Suprapubic skin (tissue), 4 donors: ENCODE data around the gene AXL. TPM values are rescaled to one million over a fixed set of nuclear protein-coding genes. Genes with fewer than 3 reads are reported as not detected.
"Not testable (repeated sequence)": the region's sequence is repeated elsewhere in the genome, so short reads cannot be mapped to it uniquely, and the experiment has no call there.

Experiments used
- DNase-seq, 2 donors: peaks; one replicate each; pipeline ENCODE4 v3.0.0-alpha.2; 2019; ENCODE audit warnings: low spot score in 2 of 2
- H3K27ac ChIP-seq: fragments of 200-600 bp; sonication (generic); one replicate; pipeline ENCODE4 v1.5.1; 2019
- H3K27me3 ChIP-seq: fragments of 200-600 bp; sonication (generic); one replicate; pipeline ENCODE4 v1.5.1; 2019
- H3K36me3 ChIP-seq: fragments of 200-600 bp; sonication (generic); one replicate; pipeline ENCODE4 v1.5.1; 2019
- H3K4me1 ChIP-seq: fragments of 200-600 bp; sonication (generic); one replicate; pipeline ENCODE4 v1.5.1; 2019
- H3K4me3 ChIP-seq: fragments of 200-600 bp; sonication (generic); one replicate; pipeline ENCODE4 v1.5.1; 2019; ENCODE audit warnings: mild to moderate bottlenecking
- H3K9me3 ChIP-seq: fragments of 200-600 bp; sonication (generic); one replicate; pipeline ENCODE4 v1.5.1; 2019
- EP300 ChIP-seq: sonication (generic); formaldehyde crosslinking; IDR thresholded peaks from one replicate; pipeline ENCODE4 v1.6.1; 2017; ENCODE audit warnings: antibody characterized with exemption
- POLR2A ChIP-seq, 2 donors: fragments of 450-650 bp; IDR thresholded peaks; one replicate each; pipeline ENCODE4 v1.6.1; 2017; ENCODE audit warnings: antibody characterized with exemption in 2 of 2, mild to moderate bottlenecking in 2 of 2, moderate library complexity in 2 of 2
- POLR2AphosphoS5 ChIP-seq, 3 donors: sonication (generic); formaldehyde crosslinking; IDR thresholded peaks; one replicate each; pipeline ENCODE4 v1.6.1; 2017; ENCODE audit warnings: antibody characterized with exemption in 3 of 3
- WGBS: methylation state at CpG from one replicate; pipeline ENCODE4 v1.1.5; 2018; 5-methylcytosine and 5-hydroxymethylcytosine counted together
- total RNA-seq, 4 donors: library from RNA; depleted of rRNA; stranded (reverse); fragments of >200 nt; gene quantifications; one replicate each; pipeline ENCODE4 v1.1.0, GENCODE V29; 2016
- TF ChIP-seq, protein P1 (sequence below), 2 donors: fragments of 200-600 bp in 1 of 2; fragments of 450-650 bp in 1 of 2; sonication (generic) in 1 of 2; IDR thresholded peaks; one replicate each; pipeline ENCODE4 v1.5.1; 2016 to 2019; ENCODE audit warnings: antibody characterized with exemption in 2 of 2, mild to moderate bottlenecking in 1 of 2, moderate library complexity in 1 of 2

AXL gene
- total RNA-seq, 4 donors from 2014 or later, result 18.2 to 35.8 (median 28.3) TPM

GRCh38 chr19:41228486-41228885, 9.5 kb downstream of the AXL start:
- DNase-seq, result no peak
- no peak overlapping the region for H3K27ac ChIP-seq
- TF ChIP-seq, protein P1, sequence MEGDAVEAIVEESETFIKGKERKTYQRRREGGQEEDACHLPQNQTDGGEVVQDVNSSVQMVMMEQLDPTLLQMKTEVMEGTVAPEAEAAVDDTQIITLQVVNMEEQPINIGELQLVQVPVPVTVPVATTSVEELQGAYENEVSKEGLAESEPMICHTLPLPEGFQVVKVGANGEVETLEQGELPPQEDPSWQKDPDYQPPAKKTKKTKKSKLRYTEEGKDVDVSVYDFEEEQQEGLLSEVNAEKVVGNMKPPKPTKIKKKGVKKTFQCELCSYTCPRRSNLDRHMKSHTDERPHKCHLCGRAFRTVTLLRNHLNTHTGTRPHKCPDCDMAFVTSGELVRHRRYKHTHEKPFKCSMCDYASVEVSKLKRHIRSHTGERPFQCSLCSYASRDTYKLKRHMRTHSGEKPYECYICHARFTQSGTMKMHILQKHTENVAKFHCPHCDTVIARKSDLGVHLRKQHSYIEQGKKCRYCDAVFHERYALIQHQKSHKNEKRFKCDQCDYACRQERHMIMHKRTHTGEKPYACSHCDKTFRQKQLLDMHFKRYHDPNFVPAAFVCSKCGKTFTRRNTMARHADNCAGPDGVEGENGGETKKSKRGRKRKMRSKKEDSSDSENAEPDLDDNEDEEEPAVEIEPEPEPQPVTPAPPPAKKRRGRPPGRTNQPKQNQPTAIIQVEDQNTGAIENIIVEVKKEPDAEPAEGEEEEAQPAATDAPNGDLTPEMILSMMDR (IDR thresholded peaks at IDR 0.05), result no peak
- TF ChIP-seq POLR2A (IDR thresholded peaks at IDR 0.05), result no peak
- no peak for TF ChIP-seq EP300
- peaks cover 3% of the 10 kb centered on the region for H3K36me3 ChIP-seq
- H3K4me1 ChIP-seq, result peaks cover 32% of the 10 kb centered on the region
- H3K4me3 ChIP-seq, result no peak overlapping the region
- H3K9me3 ChIP-seq, result no peaks in the 10 kb centered on the region
- no peaks in the 10 kb centered on the region for H3K27me3 ChIP-seq
- WGBS, result 65% methylated on average over 3 of the region's 3 CpGs

DNA sequence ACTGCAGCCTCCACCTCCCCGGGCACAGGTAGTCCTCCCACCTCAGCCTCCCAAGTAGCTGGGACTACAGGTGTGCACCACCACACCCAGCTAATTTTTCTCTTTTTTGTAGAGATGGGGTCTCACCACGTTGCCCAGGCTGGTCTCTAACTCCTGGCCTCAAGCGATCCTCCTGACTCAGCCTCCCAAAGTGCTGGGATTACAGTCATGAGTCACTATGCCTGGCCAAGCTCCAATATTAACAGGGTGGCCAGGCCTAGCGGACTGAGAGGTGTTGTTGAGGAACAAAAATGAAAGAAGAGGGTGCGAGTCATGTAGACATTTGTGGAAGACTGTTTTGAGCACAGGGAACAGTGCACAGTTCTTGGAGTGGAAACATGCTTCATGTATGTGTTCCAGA, 10.3 kb downstream of the AXL start:
- not testable (repeated sequence) for H3K9me3 ChIP-seq, H3K27ac ChIP-seq, H3K36me3 ChIP-seq, H3K4me3 ChIP-seq, DNase-seq, H3K27me3 ChIP-seq
- WGBS, result 83% methylated on average over 5 of the region's 5 CpGs
- peaks cover 24% of the 10 kb centered on the region for H3K4me1 ChIP-seq

DNA sequence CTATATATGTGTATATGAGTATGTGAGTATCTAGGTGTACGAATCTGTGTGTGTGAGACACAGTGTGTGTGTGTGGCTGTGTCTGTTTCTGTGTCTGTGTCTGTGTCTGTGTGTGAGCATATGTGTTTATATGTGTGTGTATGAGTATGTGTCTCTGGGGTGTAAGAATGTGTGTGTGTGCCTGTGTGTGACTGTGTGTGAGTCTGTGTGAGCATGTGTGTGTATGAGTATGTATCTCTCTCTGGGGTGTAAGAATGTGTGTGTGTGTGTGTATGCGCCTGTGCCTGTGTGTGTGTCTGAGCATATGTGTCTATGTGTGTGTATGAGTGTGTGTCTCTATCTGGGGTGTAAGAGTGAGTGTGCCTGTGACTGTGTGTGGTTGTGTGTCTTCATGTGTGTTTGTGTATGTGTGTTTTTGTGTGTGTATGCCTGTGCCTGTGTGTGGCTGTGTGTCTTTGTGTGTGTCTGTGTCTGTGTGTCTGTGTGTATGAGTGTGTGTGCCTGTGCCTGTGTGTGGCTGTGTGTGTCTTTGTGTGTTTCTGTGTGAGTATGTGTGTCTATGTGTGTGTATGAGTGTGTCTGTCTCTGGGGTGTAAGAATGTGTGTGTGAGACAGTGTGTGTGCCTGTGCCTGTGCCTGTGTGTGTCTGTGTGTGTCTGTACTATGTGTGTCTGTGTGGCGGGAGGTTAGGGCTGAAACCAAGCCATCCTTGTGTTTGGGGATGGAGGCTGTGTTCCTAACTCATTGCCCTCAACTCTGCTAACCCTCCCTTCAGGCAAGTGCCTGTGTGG, 11.2 kb downstream of the AXL start:
- DNase-seq, result no peak
- WGBS, result 82% methylated on average over 3 of the region's 3 CpGs
- Histone ChIP-seq H3K36me3 (peaks cover 12% of the 10 kb centered on the region), H3K9me3 (no peaks in the 10 kb centered on the region), H3K4me1 (peaks cover 15% of the 10 kb centered on the region), H3K27me3 (no peaks in the 10 kb centered on the region), H3K4me3 (no peak overlapping the region), H3K27ac (no peak overlapping the region)
- TF ChIP-seq, protein P1 (IDR thresholded peaks at IDR 0.05), result no peak
- TF ChIP-seq POLR2A (IDR thresholded peaks at IDR 0.05), result no peak
- TF ChIP-seq POLR2AphosphoS5 (IDR thresholded peaks at IDR 0.05), result no peak

- Histone ChIP-seq H3K36me3 (peaks cover 19% of the 10 kb centered on the region), H3K4me3 (no peak overlapping the region), H3K9me3 (no peaks in the 10 kb centered on the region), H3K4me1 (no peaks in the 10 kb centered on the region), H3K27ac (no peak overlapping the region), H3K27me3 (no peaks in the 10 kb centered on the region)
- 87% methylated on average over 8 of the region's 8 CpGs for WGBS
- no peak for DNase-seq
- TF ChIP-seq POLR2AphosphoS5 (IDR thresholded peaks at IDR 0.05), result no peak
- no peak for TF ChIP-seq POLR2A (IDR thresholded peaks at IDR 0.05)
- TF ChIP-seq EP300, result no peak
- TF ChIP-seq, protein P1 (IDR thresholded peaks at IDR 0.05), result no peak
Measured at GRCh38 chr19:41232686-41233085, 13.7 kb downstream of the AXL start.

DNA sequence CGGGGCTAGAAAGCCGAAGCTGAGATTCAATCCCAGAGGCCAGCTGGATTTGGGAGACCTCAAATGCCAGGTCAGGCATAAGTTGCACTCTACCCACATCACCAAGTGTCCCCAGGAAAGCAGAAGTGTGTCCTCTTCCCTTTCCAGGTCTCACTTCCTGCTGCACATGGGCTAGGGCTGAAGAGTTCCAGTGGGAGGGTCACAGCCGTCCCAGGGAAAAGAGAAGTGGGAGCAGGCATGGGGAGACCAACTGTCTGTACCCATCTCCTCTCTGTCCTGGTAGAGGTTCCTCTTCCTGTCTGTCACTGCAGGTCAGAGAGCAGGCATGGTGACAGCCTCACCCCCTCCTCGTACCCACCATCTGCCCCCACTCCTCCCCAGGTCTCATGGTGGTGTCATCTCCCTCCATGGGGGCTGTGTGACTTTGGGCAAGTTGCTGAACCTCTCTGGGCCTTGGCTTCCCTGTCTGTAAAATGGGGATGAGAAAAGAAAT, 14.8 kb downstream of the AXL start:
- Histone ChIP-seq H3K4me3 (no peak overlapping the region), H3K27me3 (no peaks in the 10 kb centered on the region), H3K27ac (no peak overlapping the region), H3K9me3 (no peaks in the 10 kb centered on the region), H3K4me1 (no peaks in the 10 kb centered on the region), H3K36me3 (peaks cover 30% of the 10 kb centered on the region)
- DNase-seq, result peak in 1 of 2 donors; percentile 63
- no peak for TF ChIP-seq POLR2A (IDR thresholded peaks at IDR 0.05)
- no peak for TF ChIP-seq POLR2AphosphoS5 (IDR thresholded peaks at IDR 0.05)
- TF ChIP-seq EP300, result no peak
- TF ChIP-seq, protein P1 (IDR thresholded peaks at IDR 0.05), result no peak
- WGBS, result 66% methylated on average over 4 of the region's 4 CpGs
